Skin epidermis (tissue), 12 donors: ENCODE results near the gene SCMH1.

ENCODE experiments used
- H3K27ac ChIP-seq, 21 experiments: fragments of 200-600 bp; sonication (generic) in 11 of 21; one replicate each; pipeline ENCODE4 v1.5.0; 2020; ENCODE audit warnings: mild to moderate bottlenecking in 3 of 21, inconsistent platforms in 2 of 21, moderate library complexity in 2 of 21
- H3K4me3 ChIP-seq, 7 experiments: fragments of 200-600 bp; sonication (generic) in 2 of 7; one replicate each; pipeline ENCODE4 v1.5.0; 2020; ENCODE audit warnings: inconsistent platforms in 2 of 7, mild to moderate bottlenecking in 2 of 7, moderate library complexity in 1 of 7

SCMH1 gene

GRCh38 chr1:41045740-41046139 lies 196.4 kb downstream of the SCMH1 start:
- H3K27ac ChIP-seq: peak overlapping the region in 15 of 21 experiments; percentile 49 to 81 (median 60)

GRCh38 chr1:41044187-41044586 lies 197.9 kb downstream of the SCMH1 start:
- peak overlapping the region in 9 of 21 experiments; percentile 4 to 68 (median 39) for H3K27ac ChIP-seq
- H3K4me3 ChIP-seq: no peak overlapping the region

More at GRCh38 chr1:41045740-41046139, 196.4 kb downstream of the SCMH1 start:
- H3K4me3 ChIP-seq: peak overlapping the region in 1 of 7 experiments; percentile 13

GRCh38 chr1:41041614-41042270 lies 200.4 kb downstream of the SCMH1 start:
- H3K4me3 ChIP-seq: no peak overlapping the region
- H3K27ac ChIP-seq: no peak overlapping the region

GRCh38 chr1:41038110-41038509 lies 204.0 kb downstream of the SCMH1 start:
- H3K27ac ChIP-seq: no peak overlapping the region
- no peak overlapping the region for H3K4me3 ChIP-seq

GRCh38 chr1:41037116-41037903 lies 204.8 kb downstream of the SCMH1 start:
- no peak overlapping the region for H3K27ac ChIP-seq
- H3K4me3 ChIP-seq: no peak overlapping the region

- Histone ChIP-seq H3K4me3 (no peak overlapping the region), H3K27ac (no peak overlapping the region)
Observed at GRCh38 chr1:41033272-41033671, 208.8 kb downstream of the SCMH1 start.

GRCh38 chr1:41032147-41032546 lies 210.0 kb downstream of the SCMH1 start:
- no peak overlapping the region for H3K4me3 ChIP-seq
- no peak overlapping the region for H3K27ac ChIP-seq

GRCh38 chr1:41030872-41031616 lies 211.1 kb downstream of the SCMH1 start:
- H3K4me3 ChIP-seq: no peak overlapping the region
- no peak overlapping the region for H3K27ac ChIP-seq

- Histone ChIP-seq H3K4me3 (no peak overlapping the region), H3K27ac (no peak overlapping the region)
Observed at GRCh38 chr1:41028034-41028642, 214.0 kb downstream of the SCMH1 start.

GRCh38 chr1:41025979-41026819 lies 215.9 kb downstream of the SCMH1 start:
- Histone ChIP-seq H3K4me3 (no peak overlapping the region), H3K27ac (no peak overlapping the region)

- no peak overlapping the region for H3K4me3 ChIP-seq
- H3K27ac ChIP-seq: no peak overlapping the region
Observed at GRCh38 chr1:41024953-41025352, 217.2 kb downstream of the SCMH1 start.

GRCh38 chr1:41023279-41023990 lies 218.7 kb downstream of the SCMH1 start:
- H3K27ac ChIP-seq: no peak overlapping the region
- no peak overlapping the region for H3K4me3 ChIP-seq

- Histone ChIP-seq H3K27ac (no peak overlapping the region), H3K4me3 (no peak overlapping the region)
Observed at GRCh38 chr1:41022424-41022823, 219.7 kb downstream of the SCMH1 start.

- H3K27ac ChIP-seq: no peak within 1 kb of the TSS
- no peak within 1 kb of the TSS for H3K4me3 ChIP-seq
Observed at GRCh38 chr1:41021526-41022308, 220.4 kb downstream of the SCMH1 start, which contains the start of gene SLFNL1. SLFNL1 (minus strand) TSS chr1:41021725; CDS start chr1:41020660, 1,065 bp downstream.

- Histone ChIP-seq H3K27ac (no peak overlapping the region), H3K4me3 (no peak overlapping the region)
Observed at GRCh38 chr1:41020654-41021053, 221.5 kb downstream of the SCMH1 start.

GRCh38 chr1:41020109-41020576 lies 222.0 kb downstream of the SCMH1 start:
- Histone ChIP-seq H3K4me3 (no peak overlapping the region), H3K27ac (no peak overlapping the region)

GRCh38 chr1:41019353-41019745 lies 222.8 kb downstream of the SCMH1 start:
- Histone ChIP-seq H3K27ac (no peak overlapping the region), H3K4me3 (no peak overlapping the region)

GRCh38 chr1:41018018-41018410 lies 224.1 kb downstream of the SCMH1 start:
- H3K27ac ChIP-seq: no peak overlapping the region
- H3K4me3 ChIP-seq: no peak overlapping the region
